ENCODE results near the gene EVC. TPM values are rescaled to one million over a fixed set of nuclear protein-coding genes. Genes with fewer than 3 reads are reported as not detected.

Gene EVC
- total RNA-seq, 4 donors from 2014 or later: 89.8 to 134 (median 99.6) TPM

GRCh38 chr4:5791654-5792053 lies 80.7 kb downstream of the EVC start:
- Histone ChIP-seq H3K27ac (no peak overlapping the region), H3K36me3 (peaks cover 0 to 72% (median 0%) of the 10 kb centered on the region in 3 donors), H3K4me3 (no peak overlapping the region), H3K4me1 (no peaks in the 10 kb centered on the region), H3K27me3 (no peaks in the 10 kb centered on the region), H3K9me3 (no peaks in the 10 kb centered on the region)
- WGBS, 2 donors: 83 to 89% methylated on average over 3 of the region's 3 CpGs
- no peak for DNase-seq (ENCODE audit: low spot score in 2 of 2)
- TF ChIP-seq CTCF (IDR thresholded peaks at IDR 0.05): no peak
- no peak for TF ChIP-seq POLR2A (IDR thresholded peaks at IDR 0.05)
- TF ChIP-seq EP300 (IDR thresholded peaks at IDR 0.05): no peak

DNA sequence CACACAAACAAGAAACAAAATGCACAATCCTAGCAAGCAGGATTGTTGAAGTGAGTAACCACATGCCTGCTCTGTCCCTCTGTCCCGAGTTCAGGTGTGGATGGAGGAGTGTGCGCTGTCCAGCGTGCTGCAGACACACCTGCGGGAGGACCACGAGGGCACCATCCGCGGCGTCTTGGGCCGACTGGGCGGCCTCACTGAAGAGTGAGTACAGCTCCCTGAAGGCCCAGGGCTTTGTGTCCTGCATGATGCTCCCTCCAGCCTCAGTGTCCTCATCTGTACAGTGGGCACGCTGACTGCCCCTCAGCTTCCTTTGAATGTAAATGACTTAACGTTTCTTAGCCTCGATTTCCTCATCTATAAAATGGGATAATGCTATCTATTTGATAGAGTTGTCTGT lies 82.5 kb downstream of the EVC start:
- 84 to 90% methylated on average over 13 of the region's 13 CpGs for WGBS, 2 donors
- TF ChIP-seq POLR2A (IDR thresholded peaks at IDR 0.05) (no peak), EP300 (IDR thresholded peaks at IDR 0.05) (no peak), CTCF (IDR thresholded peaks at IDR 0.05) (no peak)
- Histone ChIP-seq H3K27me3 (no peaks in the 10 kb centered on the region), H3K9me3 (no peaks in the 10 kb centered on the region), H3K36me3 (peaks cover 0 to 72% (median 0%) of the 10 kb centered on the region in 3 donors), H3K27ac (no peak overlapping the region), H3K4me1 (no peaks in the 10 kb centered on the region), H3K4me3 (no peak overlapping the region)
- no peak for DNase-seq (ENCODE audit: low spot score in 2 of 2)

GRCh38 chr4:5795580-5795979 lies 84.6 kb downstream of the EVC start:
- no peaks in the 10 kb centered on the region for H3K9me3 ChIP-seq
- H3K4me3 ChIP-seq: no peak overlapping the region
- H3K4me1 ChIP-seq: no peaks in the 10 kb centered on the region
- TF ChIP-seq POLR2A (IDR thresholded peaks at IDR 0.05) (no peak), EP300 (IDR thresholded peaks at IDR 0.05) (no peak), CTCF (IDR thresholded peaks at IDR 0.05) (no peak)
- 80 to 90% methylated on average over 5 of the region's 5 CpGs for WGBS, 2 donors
- DNase-seq (ENCODE audit: low spot score in 2 of 2): no peak
- H3K36me3 ChIP-seq: peaks cover 0 to 81% (median 0%) of the 10 kb centered on the region in 3 donors
- no peak overlapping the region for H3K27ac ChIP-seq
- no peaks in the 10 kb centered on the region for H3K27me3 ChIP-seq

- Histone ChIP-seq H3K36me3 (peaks cover 0 to 89% (median 0%) of the 10 kb centered on the region in 3 donors), H3K27me3 (no peaks in the 10 kb centered on the region), H3K9me3 (no peaks in the 10 kb centered on the region), H3K27ac (no peak overlapping the region), H3K4me3 (no peak overlapping the region), H3K4me1 (no peaks in the 10 kb centered on the region)
- 89 to 95% methylated on average over 13 to 14 of the region's 18 CpGs for whole genome bisulfite sequencing, 2 donors
- DNase-seq (ENCODE audit: low spot score in 2 of 2): no peak
- no peak for TF ChIP-seq EP300 (IDR thresholded peaks at IDR 0.05)
Measured at GRCh38 chr4:5796976-5797375, 86.0 kb downstream of the EVC start.

DNA sequence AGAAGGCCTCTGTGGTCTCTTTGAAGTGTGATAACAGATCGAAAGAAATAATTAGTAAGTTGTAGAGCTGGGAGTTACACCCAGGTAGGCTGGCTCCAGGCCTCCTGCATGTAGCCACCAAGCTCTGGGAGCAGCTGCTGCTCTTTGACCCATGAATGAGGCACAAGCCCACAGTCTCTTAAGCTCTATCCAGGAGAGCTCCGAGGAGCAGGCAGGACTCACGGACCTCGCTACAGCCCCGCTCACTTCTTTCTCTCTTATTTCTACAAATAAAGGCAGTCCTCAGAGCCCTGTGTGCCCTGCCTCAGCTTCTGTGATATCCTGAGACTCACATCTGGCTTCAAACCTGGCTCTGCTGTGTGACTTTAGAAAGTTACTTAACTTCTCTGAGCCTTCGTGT lies 86.9 kb downstream of the EVC start:
- no peak overlapping the region for H3K4me3 ChIP-seq
- H3K4me1 ChIP-seq: no peaks in the 10 kb centered on the region
- H3K27me3 ChIP-seq: no peaks in the 10 kb centered on the region
- WGBS, 2 donors: 93 to 94% methylated on average over 6 of the region's 6 CpGs
- no peak overlapping the region for H3K27ac ChIP-seq
- peaks cover 0 to 94% (median 0%) of the 10 kb centered on the region in 3 donors for H3K36me3 ChIP-seq
- no peak for DNase-seq (ENCODE audit: low spot score in 2 of 2)
- TF ChIP-seq EP300 (IDR thresholded peaks at IDR 0.05) (no peak), POLR2A (IDR thresholded peaks at IDR 0.05) (no peak), CTCF (IDR thresholded peaks at IDR 0.05) (no peak)
- no peaks in the 10 kb centered on the region for H3K9me3 ChIP-seq

- no peak for DNase-seq (ENCODE audit: low spot score in 2 of 2)
- Histone ChIP-seq H3K4me3 (no peak overlapping the region), H3K36me3 (peaks cover 0 to 94% (median 0%) of the 10 kb centered on the region in 3 donors), H3K27me3 (no peaks in the 10 kb centered on the region), H3K4me1 (no peaks in the 10 kb centered on the region), H3K27ac (no peak overlapping the region), H3K9me3 (no peaks in the 10 kb centered on the region)
- TF ChIP-seq CTCF (IDR thresholded peaks at IDR 0.05): no peak
- no peak for TF ChIP-seq EP300 (IDR thresholded peaks at IDR 0.05)
- no peak for TF ChIP-seq POLR2A (IDR thresholded peaks at IDR 0.05)
- WGBS, 2 donors: 61 to 81% methylated on average over 6 to 10 of the region's 11 CpGs
Measured at GRCh38 chr4:5798462-5798861, 87.5 kb downstream of the EVC start.

All from tibial nerve (tissue), 4 donors.